SK-N-SH treated with all-trans-retinoic acid at 6 μM for 48 hours (cell line): ENCODE measurements around the gene KRTAP5-6.

Source experiments
- PATZ1 ChIP-seq: fragments of 250-450 bp; sonication (Bioruptor Pico); IDR thresholded peaks from 2 replicates; pipeline ENCODE4 v1.8.0; 2020; ENCODE audit warnings: mild to moderate bottlenecking, moderate library complexity, borderline replicate concordance
- POU6F1 ChIP-seq: fragments of 250-450 bp; sonication (Bioruptor Pico); IDR thresholded peaks from 2 replicates; pipeline ENCODE4 v1.8.0; 2021; ENCODE audit warnings: low read depth, mild to moderate bottlenecking, moderate library complexity, borderline replicate concordance
- PPARA ChIP-seq: fragments of 250-450 bp; sonication (Bioruptor Pico); IDR thresholded peaks from 2 replicates; pipeline ENCODE4 v1.5.0; 2020; ENCODE audit warnings: mild to moderate bottlenecking, borderline replicate concordance
- RARB ChIP-seq: fragments of 250-450 bp; sonication (Bioruptor Pico); IDR thresholded peaks from 2 replicates; pipeline ENCODE4 v1.8.0; 2021; ENCODE audit warnings: mild to moderate bottlenecking, moderate library complexity
- SNAI2 ChIP-seq: fragments of 250-450 bp; sonication (Bioruptor Pico); IDR thresholded peaks from 2 replicates; pipeline ENCODE4 v1.5.0; 2020; ENCODE audit warnings: mild to moderate bottlenecking, moderate library complexity
- ZFP3 ChIP-seq: fragments of 250-450 bp; sonication (Bioruptor Pico); IDR thresholded peaks from 2 replicates; pipeline ENCODE4 v1.5.0; 2020; ENCODE audit warnings: mild to moderate bottlenecking, moderate library complexity
- ZFP30 ChIP-seq: fragments of 450-650 bp; formaldehyde crosslinking; IDR thresholded peaks from 2 replicates; pipeline ENCODE4 v1.5.0; 2022; ENCODE audit warnings: mild to moderate bottlenecking, moderate library complexity
- ZNF565 ChIP-seq: fragments of 450-650 bp; formaldehyde crosslinking; conservative IDR thresholded peaks from 2 replicates; pipeline ENCODE4 v1.5.0; 2020; ENCODE audit warnings: low read depth, mild to moderate bottlenecking, moderate library complexity
- ZNF8 ChIP-seq: fragments of 450-650 bp; formaldehyde crosslinking; IDR thresholded peaks from 2 replicates; pipeline ENCODE4 v1.5.0; 2020; ENCODE audit warnings: mild to moderate bottlenecking, moderate library complexity

GRCh38 chr11:1676229-1676740 lies 20.7 kb upstream of the KRTAP5-6 start:
- TF ChIP-seq POU6F1 (CRISPR knock-in tag) (no peak), PPARA (CRISPR knock-in tag) (no peak), PATZ1 (CRISPR knock-in tag) (no peak), SNAI2 (CRISPR knock-in tag) (no peak), ZNF565 (CRISPR knock-in tag) (no peak), ZFP30 (CRISPR knock-in tag) (no peak), RARB (CRISPR knock-in tag) (no peak), ZFP3 (CRISPR knock-in tag) (no peak), ZNF8 (no peak)
